ENCODE results near the gene CEP63.
"Not testable (repeated sequence)": the region's sequence is repeated elsewhere in the genome, so short reads cannot be mapped to it uniquely, and the experiment has no call there.

CEP63 gene

GRCh38 chr3:134516905-134517304 is 31.0 kb downstream of the CEP63 start:
- no peak overlapping the region for H3K4me3 ChIP-seq (ENCODE audit: low read length)

GRCh38 chr3:134517791-134518190 is 31.9 kb downstream of the CEP63 start:
- no peak overlapping the region for H3K4me3 ChIP-seq (ENCODE audit: low read length)
- no peak for TF ChIP-seq ZNF274 (IDR thresholded peaks at IDR 0.05; ENCODE audit: low read depth, low read length)

More at GRCh38 chr3:134516905-134517304, 31.0 kb downstream of the CEP63 start:
- no peak for TF ChIP-seq ZNF274 (IDR thresholded peaks at IDR 0.05; ENCODE audit: low read depth, low read length)

DNA sequence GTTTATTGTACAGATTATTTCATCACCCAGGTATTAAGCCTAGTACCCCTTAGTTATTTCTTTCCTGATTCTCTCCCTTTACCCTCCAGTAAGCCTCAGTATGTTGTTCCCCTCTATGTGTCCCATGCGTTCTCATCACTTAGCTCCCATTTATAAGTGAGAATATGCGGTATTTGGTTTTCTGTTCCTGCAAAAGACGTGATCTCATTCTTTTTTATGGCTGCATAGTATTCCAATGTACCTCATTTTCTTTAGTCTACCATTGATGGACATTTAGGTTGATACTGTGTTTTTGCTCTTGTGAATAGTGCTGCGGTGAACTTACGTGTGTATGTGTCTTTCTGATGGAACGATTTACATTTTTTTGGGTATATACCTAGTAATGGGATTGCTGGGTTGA is 36.7 kb downstream of the CEP63 start:
- H3K4me3 ChIP-seq (ENCODE audit: low read length): no peak overlapping the region
- TF ChIP-seq ZNF274 (IDR thresholded peaks at IDR 0.05; ENCODE audit: low read depth, low read length): no peak

DNA sequence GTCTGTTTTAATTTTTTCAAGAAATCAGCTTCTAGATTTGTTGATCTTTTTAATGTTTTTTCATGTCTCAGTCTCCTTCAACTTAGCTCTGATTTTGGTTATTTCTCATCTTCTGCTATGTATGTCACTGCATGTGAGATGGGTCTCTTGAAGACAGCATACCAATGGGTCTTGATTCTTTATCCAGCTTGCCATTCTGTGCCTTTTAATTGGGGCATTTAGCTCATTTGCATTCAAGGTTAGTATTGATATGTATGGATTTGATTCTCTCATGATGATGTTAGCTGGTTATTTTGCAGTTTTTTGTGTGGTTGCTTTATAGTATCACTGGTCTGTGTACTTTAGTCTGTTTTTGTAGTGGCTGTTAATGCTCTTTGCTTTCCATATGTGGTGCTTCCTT is 39.4 kb downstream of the CEP63 start:
- no peak overlapping the region for H3K4me3 ChIP-seq (ENCODE audit: low read length)
- no peak for TF ChIP-seq ZNF274 (IDR thresholded peaks at IDR 0.05; ENCODE audit: low read depth, low read length)

- TF ChIP-seq ZNF274 (IDR thresholded peaks at IDR 0.05; ENCODE audit: low read depth, low read length): no peak
- no peak overlapping the region for H3K4me3 ChIP-seq (ENCODE audit: low read length)
Measured at GRCh38 chr3:134526319-134526718, 40.5 kb downstream of the CEP63 start.

- no peak for TF ChIP-seq ZNF274 (IDR thresholded peaks at IDR 0.05; ENCODE audit: low read depth, low read length)
- no peak overlapping the region for H3K4me3 ChIP-seq (ENCODE audit: low read length)
Measured at GRCh38 chr3:134527037-134527436, 41.2 kb downstream of the CEP63 start.

DNA sequence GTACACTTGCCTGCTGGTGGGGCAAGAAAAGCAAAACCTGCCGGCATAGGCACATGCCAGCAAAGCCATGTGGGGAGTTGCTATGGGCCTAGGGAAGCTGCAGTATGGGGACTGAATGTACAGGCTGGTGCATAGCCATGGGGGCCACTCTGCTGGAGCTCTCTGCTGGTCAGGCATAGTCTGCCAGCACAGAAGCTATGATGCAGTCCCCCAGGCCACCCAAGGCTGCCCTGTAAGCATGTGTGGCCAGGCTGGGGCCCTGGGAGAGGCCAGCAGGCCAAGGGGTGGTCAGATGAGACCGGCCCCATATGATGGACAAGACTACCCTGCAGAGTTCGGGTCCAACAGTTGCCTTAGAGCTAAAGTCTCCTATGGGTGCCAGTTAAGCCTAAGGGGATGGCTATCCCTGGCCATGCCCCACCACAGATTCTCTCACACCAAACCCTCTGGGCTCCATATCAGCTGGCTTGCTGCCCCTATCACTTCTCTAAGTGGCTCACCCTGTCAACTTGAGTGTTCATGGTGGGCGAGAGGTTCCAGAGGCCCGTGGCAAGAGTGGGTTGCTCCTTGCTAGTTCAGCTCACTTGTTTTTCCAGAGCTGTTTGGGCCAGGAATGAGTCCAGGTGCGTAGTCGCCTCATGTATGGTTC is 41.8 kb downstream of the CEP63 start:
- H3K4me3 ChIP-seq (ENCODE audit: low read length): no peak overlapping the region
- TF ChIP-seq ZNF274 (IDR thresholded peaks at IDR 0.05; ENCODE audit: low read depth, low read length): no peak

DNA sequence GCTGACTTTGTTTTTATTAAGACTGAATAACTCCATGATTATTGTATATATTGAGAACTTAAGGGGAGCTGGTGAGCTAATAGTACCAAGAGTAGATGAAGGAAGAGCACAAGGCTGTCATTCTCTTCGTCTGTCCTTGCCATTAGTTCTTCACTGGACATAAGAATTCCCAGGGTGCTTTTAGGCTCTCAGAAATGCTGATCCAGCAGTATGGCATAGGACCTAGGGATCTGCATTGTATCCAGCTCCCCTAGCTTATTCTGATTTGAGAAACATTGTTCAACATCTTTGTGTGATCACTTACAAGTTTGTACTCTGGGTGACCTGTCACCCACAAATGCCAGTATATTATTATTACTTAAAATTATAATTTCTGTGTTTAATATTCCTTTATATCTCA is 47.6 kb downstream of the CEP63 start:
- TF ChIP-seq ZNF274 (IDR thresholded peaks at IDR 0.05; ENCODE audit: low read depth, low read length): no peak
- H3K4me3 ChIP-seq (ENCODE audit: low read length): no peak overlapping the region

DNA sequence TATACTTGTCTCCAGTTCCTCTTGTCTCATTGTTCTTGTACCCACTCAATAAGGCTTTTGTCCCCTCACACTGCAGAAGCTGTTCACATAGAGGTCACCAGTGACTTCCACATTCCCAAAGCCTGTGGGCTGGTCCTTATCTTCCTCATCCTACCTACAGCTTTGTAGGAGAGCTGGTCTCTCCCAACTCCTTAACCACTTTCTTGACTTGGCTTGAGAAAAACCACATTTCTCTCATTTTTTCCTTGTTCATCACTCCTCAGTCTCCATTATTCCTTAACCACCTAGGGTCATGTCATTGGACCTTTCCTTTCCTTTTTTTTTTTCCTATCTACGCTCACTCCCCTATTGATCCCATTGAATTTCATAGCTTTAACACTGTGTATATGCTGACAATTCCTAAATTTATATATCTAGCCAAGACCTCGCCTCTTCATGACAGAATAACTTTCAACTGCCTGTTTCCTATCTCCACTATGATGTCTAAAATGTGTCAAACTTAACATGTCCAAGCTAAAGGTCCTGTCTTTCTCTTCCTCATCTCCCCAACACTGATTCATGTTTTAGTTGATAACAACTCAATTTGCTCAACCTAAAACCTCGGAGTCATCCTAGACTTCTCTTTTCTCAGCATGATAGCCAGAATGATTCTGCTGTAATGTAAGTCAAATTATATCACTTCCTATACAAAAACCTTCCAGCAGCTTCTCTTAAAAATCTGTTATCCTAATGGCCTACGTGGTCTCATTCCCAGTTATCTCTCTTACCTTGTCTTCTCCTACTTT is 49.5 kb downstream of the CEP63 start:
- TF ChIP-seq ZNF274 (IDR thresholded peaks at IDR 0.05; ENCODE audit: low read depth, low read length): no peak
- no peak overlapping the region for H3K4me3 ChIP-seq (ENCODE audit: low read length)

DNA sequence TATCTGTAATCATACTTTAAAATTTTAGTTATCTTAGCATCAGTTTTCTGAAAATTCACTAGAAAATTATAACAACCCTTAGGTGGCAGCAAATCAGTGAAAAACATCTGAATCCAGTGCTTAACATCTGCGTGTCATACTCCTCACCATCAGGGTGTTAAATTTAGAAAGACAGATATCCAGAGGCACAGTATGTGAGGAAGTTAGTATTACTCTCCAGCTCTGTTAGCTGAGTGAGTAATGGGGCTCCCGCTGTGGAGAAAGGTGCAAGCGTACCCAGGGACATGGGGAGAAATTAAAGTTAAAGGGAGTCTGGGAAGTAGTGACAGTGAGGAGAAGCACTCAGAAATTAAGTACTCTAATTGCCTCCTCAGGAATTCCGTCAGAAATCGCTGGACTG is 50.9 kb downstream of the CEP63 start:
- no peak for TF ChIP-seq ZNF274 (IDR thresholded peaks at IDR 0.05; ENCODE audit: low read depth, low read length)
- H3K4me3 ChIP-seq (ENCODE audit: low read length): no peak overlapping the region

DNA sequence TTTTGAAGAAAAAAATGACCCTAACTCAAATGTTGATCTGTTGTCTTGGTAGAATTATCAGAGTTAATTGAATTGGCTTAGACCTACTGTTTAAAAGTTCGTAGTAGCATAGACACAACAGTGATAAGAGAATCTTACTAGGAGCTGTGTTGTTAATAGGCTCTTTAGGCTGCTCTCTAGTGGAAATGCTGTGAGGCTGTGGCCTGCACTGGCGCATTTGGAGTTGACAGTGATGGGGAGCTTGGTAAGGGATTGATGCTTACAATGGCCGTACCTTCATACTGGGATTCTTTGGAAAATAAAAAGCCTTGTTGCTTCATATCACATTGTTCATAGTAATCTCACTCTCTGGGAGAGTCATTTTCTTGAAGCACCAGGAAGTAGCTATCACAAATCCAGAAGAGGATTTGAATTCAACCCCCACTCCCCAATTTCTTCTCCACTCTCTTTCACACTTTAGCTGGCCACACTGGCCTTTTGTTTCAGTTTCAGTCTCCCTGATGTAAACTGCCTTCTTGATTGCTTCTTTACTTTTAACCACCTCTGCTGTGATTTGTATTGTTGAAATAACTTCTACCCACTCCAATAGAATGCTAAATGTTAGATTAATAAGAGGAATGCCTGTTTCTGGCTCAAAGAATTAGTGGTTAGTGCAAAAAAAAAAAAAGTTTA is 56.6 kb downstream of the CEP63 start:
- TF ChIP-seq ZNF274 (IDR thresholded peaks at IDR 0.05; ENCODE audit: low read depth, low read length): no peak

GRCh38 chr3:134543113-134543512 is 57.3 kb downstream of the CEP63 start:
- H3K4me3 ChIP-seq (ENCODE audit: low read length): no peak overlapping the region
- TF ChIP-seq ZNF274 (IDR thresholded peaks at IDR 0.05; ENCODE audit: low read depth, low read length): no peak

More for the DNA sequence above, 56.6 kb downstream of the CEP63 start:
- H3K4me3 ChIP-seq (ENCODE audit: low read length): no peak overlapping the region

- TF ChIP-seq ZNF274 (IDR thresholded peaks at IDR 0.05; ENCODE audit: low read depth, low read length): no peak
- no peak overlapping the region for H3K4me3 ChIP-seq (ENCODE audit: low read length)
Measured at GRCh38 chr3:134544316-134544715, 58.5 kb downstream of the CEP63 start.

DNA sequence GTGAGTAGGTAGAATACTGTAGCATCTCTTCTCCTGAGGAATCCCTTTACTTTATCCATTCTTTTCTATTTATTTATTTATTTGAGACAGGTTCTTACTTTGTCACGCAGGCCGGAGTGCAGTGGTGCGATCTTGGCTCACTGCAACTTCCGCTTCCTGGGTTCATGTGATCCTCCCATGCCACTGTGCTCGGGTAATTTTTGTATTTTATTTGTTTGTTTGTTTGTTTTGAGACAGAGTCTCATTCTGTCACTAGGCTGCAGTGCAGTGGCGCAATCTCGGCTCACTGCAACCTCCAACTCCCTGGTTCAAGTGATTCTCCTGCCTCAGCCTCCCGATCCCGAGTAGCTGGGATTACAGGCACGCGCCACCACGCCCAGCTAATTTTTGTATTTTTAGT is 58.9 kb downstream of the CEP63 start:
- not testable (repeated sequence) for H3K4me3 ChIP-seq (ENCODE audit: low read length)

DNA sequence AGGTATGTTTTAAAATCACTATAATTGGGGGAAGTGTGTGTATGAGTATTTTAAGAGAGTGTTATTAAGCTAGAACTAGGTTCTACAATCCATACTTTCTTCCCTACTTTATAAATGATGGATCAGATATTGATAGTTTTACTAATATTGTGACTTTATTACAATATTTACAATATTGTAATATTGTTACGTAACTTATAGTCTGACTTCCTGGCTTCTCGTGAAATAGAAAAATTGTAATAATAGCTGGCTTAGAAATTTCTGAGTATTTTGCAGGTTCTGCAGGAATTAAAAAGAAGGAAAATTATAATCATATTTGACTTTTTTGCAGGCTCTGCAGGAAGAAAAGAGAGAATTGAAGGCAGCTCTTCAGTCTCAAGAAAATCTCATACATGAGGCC is 60.0 kb downstream of the CEP63 start:
- no peak for TF ChIP-seq ZNF274 (IDR thresholded peaks at IDR 0.05; ENCODE audit: low read depth, low read length)
- no peak overlapping the region for H3K4me3 ChIP-seq (ENCODE audit: low read length)
